ENCODE data around the gene KIAA1191. TPM values are rescaled to one million over a fixed set of nuclear protein-coding genes. Genes with fewer than 3 reads are reported as not detected.

The KIAA1191 gene
- total and polyA plus RNA-seq, 9 of the 15 experiments (the other 6 are each of a cell fraction or from before 2014, with no cell fraction given) = 31.0 to 80.2 (median 45.7) TPM

GRCh38 chr5:176388444-176389134 lies 27.0 kb upstream of the KIAA1191 start, which contains the start of the genes HIGD2A and NOP16 (continued):
- TF ChIP-seq MGA (IDR thresholded peaks at IDR 0.05) = peak; percentile 90
- no peak; the same call in 1 of the 2 replicates for TF ChIP-seq ZBTB17 (CRISPR knock-in tag; IDR thresholded peaks at IDR 0.05)
- TF ChIP-seq TOE1 (IDR thresholded peaks at IDR 0.05; ENCODE audit: borderline replicate concordance) = peak; percentile 93
- no peak for TF ChIP-seq TOE1 (CRISPR knock-in tag; IDR thresholded peaks at IDR 0.05; ENCODE audit: borderline replicate concordance, low read depth)
- peak; percentile 89 to 94 for TF ChIP-seq AFF1 (IDR thresholded peaks at IDR 0.05; ENCODE audit: low read depth in 1 of 2, partially characterized antibody in 2 of 2)
- peak; percentile 36; the same call in 1 of the 2 replicates for TF ChIP-seq KLF1 (tag; IDR thresholded peaks at IDR 0.05)
- no peak for TF ChIP-seq RBM17 (IDR thresholded peaks at IDR 0.05; ENCODE audit: borderline replicate concordance, low read depth, low read length)
- TF ChIP-seq ZNF140 (CRISPR knock-in tag; IDR thresholded peaks at IDR 0.05) = no peak
- TF ChIP-seq SMARCE1 (IDR thresholded peaks at IDR 0.05) = no peak
- TF ChIP-seq KDM5B (IDR thresholded peaks at IDR 0.05; ENCODE audit: insufficient replicate concordance, low read depth, low read length) = peak; percentile 85
- no peak for TF ChIP-seq HIVEP1 (CRISPR knock-in tag; IDR thresholded peaks at IDR 0.05)
- peak; percentile 87; the same call in 1 of the 2 replicates for TF ChIP-seq MTA3 (IDR thresholded peaks at IDR 0.05; ENCODE audit: borderline replicate concordance)
